GM12892 (cell line): Measurements from ENCODE around the gene SH3BP5.
A peak's percentile ranks its signal among the peaks of the same experiment; 100 is the strongest.
"Not testable (repeated sequence)": the region's sequence is repeated elsewhere in the genome, so short reads cannot be mapped to it uniquely, and the experiment has no call there.

Experiments used
- DNase-seq: peaks from one replicate; pipeline ENCODE4 v3.0.0; 2011; ENCODE audit not compliant: insufficient read length
- FAIRE-seq: peaks from 2 replicates; lab custom pipeline; 2011; peaks lifted over from hg19 to GRCh38; lab: Jason Lieb, UNC
- POLR2A ChIP-seq: IDR thresholded peaks from 2 replicates; pipeline ENCODE4 v1.6.1; 2011; ENCODE audit warnings: low read depth, low read length, control low read depth
- POLR2AphosphoS5 ChIP-seq: IDR thresholded peaks from 2 replicates; pipeline ENCODE4 v1.6.1; 2011; ENCODE audit warnings: low read depth, low read length, control low read depth
- TAF1 ChIP-seq: IDR thresholded peaks from 2 replicates; pipeline ENCODE4 v1.6.1; 2011; ENCODE audit warnings: low read depth, mild to moderate bottlenecking, control low read depth, low read length, borderline replicate concordance

Gene SH3BP5

DNA sequence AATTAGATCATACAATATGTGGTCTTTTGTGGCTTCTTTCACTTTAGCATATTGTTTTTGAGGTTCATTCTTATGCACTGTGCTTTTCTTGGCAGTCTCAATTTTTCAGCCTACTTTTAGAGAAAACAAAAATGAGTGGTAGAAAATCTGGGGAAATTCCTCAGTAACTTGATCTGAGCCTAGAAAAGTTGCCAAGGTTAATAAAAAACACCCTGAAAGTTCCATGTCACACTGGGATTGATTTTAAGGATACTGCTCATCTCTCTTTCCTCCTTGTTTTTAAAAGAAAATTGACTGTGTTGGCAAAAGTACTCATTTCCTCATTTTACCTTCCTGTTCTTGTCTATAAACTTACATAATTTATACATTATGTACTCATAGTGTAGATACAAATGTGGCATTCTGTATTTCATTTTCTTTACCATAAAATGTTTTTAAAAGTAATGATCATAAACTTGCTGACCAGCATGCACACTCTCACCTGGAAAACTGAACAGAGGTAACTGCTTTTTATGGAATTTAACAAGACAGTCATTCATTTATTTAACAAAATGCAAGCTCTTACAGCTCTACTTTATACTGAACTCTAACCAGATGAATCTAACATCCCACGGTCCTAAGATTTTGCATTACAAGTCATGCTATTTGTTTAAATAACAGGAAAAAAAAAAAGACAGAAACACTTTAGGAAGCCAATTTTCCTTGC lies 28.6 kb upstream of the SH3BP5 start:
- TF ChIP-seq TAF1 = no peak
- TF ChIP-seq POLR2A = no peak
- no peak for TF ChIP-seq POLR2AphosphoS5
- no peak for FAIRE-seq
- no peak for DNase-seq

DNA sequence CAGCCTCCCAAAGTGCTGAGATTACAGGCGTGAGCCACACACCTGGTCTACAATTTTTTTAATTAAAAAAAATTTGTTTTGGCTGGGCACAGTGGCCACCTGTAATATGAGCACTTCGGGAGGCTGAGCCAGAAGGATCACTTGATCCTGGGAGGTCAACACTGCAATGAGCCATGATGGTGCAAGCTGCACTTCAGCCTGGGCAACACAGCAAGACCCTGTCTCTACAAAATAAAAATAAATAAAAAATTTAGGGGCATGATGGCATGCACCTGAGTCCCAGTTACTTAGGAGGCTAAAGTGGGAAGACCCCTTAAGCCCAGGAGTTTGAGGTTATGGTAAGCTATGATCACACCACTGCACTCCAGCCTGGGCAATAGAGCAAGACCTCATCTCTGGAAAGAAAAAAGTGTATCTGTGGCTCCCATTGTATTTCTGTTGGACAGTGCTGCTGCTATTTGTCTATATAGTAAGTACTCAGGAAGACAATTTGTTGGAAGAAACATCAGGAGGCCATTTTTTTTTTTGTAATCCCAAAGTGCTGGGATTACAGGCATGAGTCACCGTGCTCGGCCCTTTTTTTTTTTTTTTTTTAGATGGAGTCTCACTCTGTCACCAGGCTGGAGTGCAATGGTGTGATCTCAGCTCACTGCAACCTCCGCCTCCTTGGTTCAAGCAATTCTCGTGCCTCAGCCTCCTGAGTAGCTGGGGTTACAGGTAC lies 27.5 kb upstream of the SH3BP5 start:
- TF ChIP-seq POLR2A (no peak), TAF1 (no peak), POLR2AphosphoS5 (no peak)
- no peak for FAIRE-seq
- DNase-seq = no peak

DNA sequence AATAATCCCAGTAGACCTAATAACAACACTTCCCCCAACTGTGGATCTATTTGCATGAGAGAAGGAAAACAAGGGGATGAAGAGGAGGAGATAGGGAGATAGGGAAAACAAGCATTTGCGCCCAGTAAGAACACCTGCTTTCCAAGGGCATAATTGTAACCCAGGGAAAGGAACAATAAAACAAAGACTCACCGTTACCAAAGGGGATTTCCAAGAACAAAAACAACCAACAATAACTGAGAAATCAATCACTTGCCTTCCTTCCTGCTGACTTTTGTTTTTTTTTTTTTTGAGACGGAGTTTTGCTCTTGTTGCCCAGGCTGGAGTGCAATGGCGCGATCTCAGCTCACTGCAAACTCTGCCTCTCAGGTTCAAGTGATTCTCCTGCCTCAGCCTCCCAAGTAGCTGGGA lies 24.3 kb upstream of the SH3BP5 start:
- not testable (repeated sequence) for DNase-seq
- peak; percentile 46 for FAIRE-seq

DNA sequence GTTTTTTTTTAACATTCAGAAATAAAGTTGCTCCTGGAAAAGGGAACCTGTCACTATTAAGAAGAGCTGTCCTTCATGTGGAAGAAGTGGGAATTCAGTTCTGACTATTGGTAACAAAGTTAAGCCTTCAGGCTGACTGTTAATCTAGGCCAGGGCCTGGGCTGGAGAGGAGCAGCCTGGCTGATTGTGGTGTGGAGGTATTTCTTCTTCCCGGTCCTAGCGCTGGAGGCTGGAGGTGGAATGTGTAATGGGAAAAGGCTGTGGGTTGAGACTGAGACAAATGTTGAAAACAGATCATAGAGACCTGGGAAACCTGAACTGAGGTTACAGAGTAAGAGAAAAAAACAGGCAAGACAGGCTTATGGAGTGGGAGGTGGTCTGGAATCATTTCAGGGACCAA lies 23.8 kb upstream of the SH3BP5 start:
- DNase-seq (no peak), FAIRE-seq (no peak)
- TF ChIP-seq POLR2A (no peak), POLR2AphosphoS5 (no peak), TAF1 (no peak)

DNA sequence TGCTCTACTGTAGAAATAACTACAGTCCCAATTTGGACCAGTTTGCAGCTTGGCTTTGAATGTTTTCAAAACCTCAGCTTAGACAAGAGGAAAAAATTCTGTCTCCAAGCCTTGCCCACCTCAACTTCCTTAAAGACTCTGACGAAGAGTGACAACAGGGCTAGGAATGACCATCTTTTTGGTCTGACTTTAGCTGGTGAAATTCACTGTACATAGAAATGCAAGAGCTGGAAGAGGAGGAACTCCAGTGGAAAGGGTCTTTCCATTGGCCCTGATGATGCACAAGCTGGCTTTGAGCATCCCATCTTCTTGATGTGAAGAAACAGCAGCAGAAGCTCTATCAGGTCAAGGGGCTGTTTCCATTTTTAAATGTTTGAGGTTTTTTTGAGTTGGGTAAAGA lies 22.7 kb upstream of the SH3BP5 start:
- no peak for TF ChIP-seq POLR2AphosphoS5
- no peak for TF ChIP-seq POLR2A
- TF ChIP-seq TAF1 = no peak

GRCh38 chr3:15354485-15354884 lies 22.1 kb upstream of the SH3BP5 start:
- DNase-seq = no peak
- no peak for FAIRE-seq
- no peak for TF ChIP-seq TAF1
- TF ChIP-seq POLR2A = no peak
- no peak for TF ChIP-seq POLR2AphosphoS5

More for the DNA sequence above, 22.7 kb upstream of the SH3BP5 start:
- FAIRE-seq (no peak), DNase-seq (no peak)

GRCh38 chr3:15350141-15350540 lies 17.8 kb upstream of the SH3BP5 start:
- FAIRE-seq (no peak), DNase-seq (no peak)
- no peak for TF ChIP-seq POLR2A
- no peak for TF ChIP-seq TAF1
- no peak for TF ChIP-seq POLR2AphosphoS5

DNA sequence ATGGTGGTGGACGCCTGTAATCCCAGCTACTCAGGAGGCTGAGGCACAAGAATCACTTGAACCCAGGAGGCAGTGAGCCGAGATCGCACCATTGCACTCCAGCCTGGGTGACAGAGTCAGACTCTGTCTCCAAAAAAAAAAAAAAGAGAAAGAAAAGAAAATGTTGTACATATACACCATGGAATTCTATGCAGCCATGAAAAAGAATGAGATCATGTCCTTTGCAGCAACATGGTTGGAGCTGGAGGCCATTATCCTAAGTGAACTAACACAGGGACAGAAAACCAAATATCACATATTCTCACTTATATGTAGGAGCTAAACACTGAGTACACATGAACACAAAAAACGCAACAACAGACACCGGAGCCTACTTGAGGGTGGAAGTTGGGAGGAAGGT lies 17.1 kb upstream of the SH3BP5 start:
- not testable (repeated sequence) for FAIRE-seq

DNA sequence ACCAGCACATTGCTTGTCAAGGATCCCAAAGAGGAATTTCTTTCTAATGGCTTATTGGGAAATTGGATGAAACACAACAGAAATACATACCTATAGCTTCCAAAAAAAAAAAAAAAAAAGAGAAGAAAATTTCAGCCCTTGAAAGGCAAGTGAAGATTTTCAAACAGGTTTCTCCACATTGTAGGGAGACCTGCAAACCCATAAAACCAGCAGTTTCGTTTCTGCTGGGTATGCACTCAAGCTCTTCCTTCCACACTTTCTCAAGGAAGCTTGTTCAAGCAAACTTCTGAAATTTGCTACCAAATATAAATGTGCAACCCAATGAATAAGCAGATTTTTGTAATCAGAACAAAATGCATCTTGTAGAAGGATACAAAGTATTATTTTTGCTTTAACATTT lies 15.9 kb upstream of the SH3BP5 start:
- no peak for FAIRE-seq
- TF ChIP-seq TAF1 (no peak), POLR2AphosphoS5 (no peak), POLR2A (no peak)
- DNase-seq = no peak

More for the DNA sequence above, 17.1 kb upstream of the SH3BP5 start:
- DNase-seq = not testable (repeated sequence)

- DNase-seq = no peak
- no peak for FAIRE-seq
- TF ChIP-seq POLR2AphosphoS5 (no peak), POLR2A (no peak), TAF1 (no peak)
Measured at GRCh38 chr3:15347737-15348110, 15.3 kb upstream of the SH3BP5 start.

- no peak for DNase-seq
- TF ChIP-seq POLR2A = no peak
- TF ChIP-seq POLR2AphosphoS5 = no peak
- no peak for TF ChIP-seq TAF1
- no peak for FAIRE-seq
Measured at GRCh38 chr3:15347063-15347736, 14.8 kb upstream of the SH3BP5 start.

- FAIRE-seq = no peak
- no peak for TF ChIP-seq POLR2AphosphoS5
- no peak for TF ChIP-seq TAF1
Measured at GRCh38 chr3:15346516-15346915, 14.1 kb upstream of the SH3BP5 start.

More at GRCh38 chr3:15346516-15346915, 14.1 kb upstream of the SH3BP5 start:
- no peak for DNase-seq
